HK-2 (cell line): ENCODE data around the gene KIF5B.
"Not testable (repeated sequence)": the region's sequence is repeated elsewhere in the genome, so short reads cannot be mapped to it uniquely, and the experiment has no call there.

Experiments used
- DNase-seq: peaks from one replicate; pipeline ENCODE4 v3.0.0-alpha.2; 2018; ENCODE audit not compliant: unreplicated experiment

The KIF5B gene

GRCh38 chr10:32059472-32059871 lies 3.2 kb upstream of the KIF5B start:
- no peak for DNase-seq

- no peak for DNase-seq
Observed at GRCh38 chr10:32057036-32057372, 779 bp upstream of the KIF5B start.

GRCh38 chr10:32055478-32056135 lies 618 bp downstream of the KIF5B start:
- DNase-seq, result peak; percentile 51

- DNase-seq, result peak; percentile 2
Observed at GRCh38 chr10:32054094-32054493, 2.1 kb downstream of the KIF5B start.

- not testable (repeated sequence) for DNase-seq
Observed at GRCh38 chr10:32053392-32053791, 2.8 kb downstream of the KIF5B start.

- DNase-seq, result no peak
Observed at GRCh38 chr10:32051926-32052325, 4.3 kb downstream of the KIF5B start.

- DNase-seq, result no peak
Observed at GRCh38 chr10:32050177-32050576, 6.0 kb downstream of the KIF5B start.

GRCh38 chr10:32049113-32049512 lies 7.1 kb downstream of the KIF5B start:
- DNase-seq, result no peak

GRCh38 chr10:32048282-32048681 lies 7.9 kb downstream of the KIF5B start:
- DNase-seq, result no peak

- DNase-seq, result no peak
Observed at GRCh38 chr10:32047881-32048280, 8.3 kb downstream of the KIF5B start.

- DNase-seq, result no peak
Observed at GRCh38 chr10:32046151-32046550, 10.1 kb downstream of the KIF5B start.

GRCh38 chr10:32042730-32043129 lies 13.5 kb downstream of the KIF5B start:
- DNase-seq, result not testable (repeated sequence)

GRCh38 chr10:32041290-32042028 lies 14.8 kb downstream of the KIF5B start:
- DNase-seq, result no peak

GRCh38 chr10:32039734-32040133 lies 16.5 kb downstream of the KIF5B start:
- DNase-seq, result no peak

GRCh38 chr10:32038777-32039176 lies 17.4 kb downstream of the KIF5B start:
- DNase-seq, result no peak

- DNase-seq, result no peak
Observed at GRCh38 chr10:32036922-32037321, 19.3 kb downstream of the KIF5B start.

GRCh38 chr10:32035038-32035437 lies 21.2 kb downstream of the KIF5B start:
- DNase-seq, result no peak

- DNase-seq, result no peak
Observed at GRCh38 chr10:32033171-32033570, 23.1 kb downstream of the KIF5B start.

- no peak for DNase-seq
Observed at GRCh38 chr10:32031920-32032319, 24.3 kb downstream of the KIF5B start.

- DNase-seq, result no peak
Observed at GRCh38 chr10:32031424-32031823, 24.8 kb downstream of the KIF5B start.

- DNase-seq, result no peak
Observed at GRCh38 chr10:32028710-32029109, 27.5 kb downstream of the KIF5B start.

- no peak for DNase-seq
Observed at GRCh38 chr10:32023264-32023663, 33.0 kb downstream of the KIF5B start.

- no peak for DNase-seq
Observed at GRCh38 chr10:32017044-32017443, 39.2 kb downstream of the KIF5B start.

GRCh38 chr10:32015386-32015785 lies 40.8 kb downstream of the KIF5B start:
- no peak for DNase-seq
